ENCODE measurements around the gene GRM7. TPM values are rescaled to one million over a fixed set of nuclear protein-coding genes. Genes with fewer than 3 reads are reported as not detected.

The GRM7 gene
- total RNA-seq, 3 donors from 2014 or later: not detected

DNA sequence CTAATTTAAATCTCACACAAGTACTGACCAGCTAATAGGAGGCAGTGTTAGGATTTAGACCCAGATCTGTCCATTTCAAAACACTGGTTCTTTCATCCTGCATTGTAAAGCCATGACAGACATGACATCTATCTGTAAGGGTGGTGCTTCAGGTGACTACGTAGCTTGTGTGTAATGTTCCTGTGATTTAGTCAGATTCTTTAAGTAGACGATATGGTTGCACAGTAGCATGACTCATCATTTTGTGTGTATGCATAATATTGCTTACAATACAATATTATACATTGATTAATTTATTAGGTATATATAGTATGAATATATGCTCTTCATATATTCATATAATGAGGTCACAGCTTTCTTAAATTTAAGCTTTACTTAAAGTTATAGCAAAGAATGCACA lies 628.5 kb downstream of the GRM7 start:
- Mint-ChIP-seq H3K4me3 (no peak overlapping the region), H3K27me3 (ENCODE audit: low read depth) (no peaks in the 10 kb centered on the region), H3K4me1 (ENCODE audit: low read depth) (no peaks in the 10 kb centered on the region), H3K36me3 (ENCODE audit: insufficient read depth) (no peaks in the 10 kb centered on the region), H3K9me3 (peaks cover 14% of the 10 kb centered on the region)
- no peak for DNase-seq
- ATAC-seq: no peak

DNA sequence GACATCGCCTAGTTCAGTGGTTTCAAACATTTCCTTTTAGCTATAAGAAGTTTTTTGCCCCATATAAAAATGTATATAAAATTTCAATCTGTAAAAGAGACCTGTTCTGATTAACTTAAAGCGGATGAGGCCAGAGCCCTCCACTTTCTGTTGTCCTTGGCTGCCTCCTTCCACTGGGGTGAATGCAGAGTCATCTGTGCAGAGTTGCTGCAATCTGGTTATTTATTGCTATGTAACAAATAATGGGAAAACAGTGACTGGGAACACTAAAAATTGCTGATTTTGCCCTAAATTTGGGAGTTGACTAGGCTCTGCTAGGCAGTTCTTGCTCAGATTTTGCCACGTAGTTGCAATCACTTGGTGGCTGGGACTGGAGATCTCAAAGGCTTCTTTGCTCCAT lies 637.8 kb downstream of the GRM7 start:
- Mint-ChIP-seq H3K4me3 (no peak overlapping the region), H3K4me1 (ENCODE audit: low read depth) (no peaks in the 10 kb centered on the region), H3K27me3 (ENCODE audit: low read depth) (no peaks in the 10 kb centered on the region), H3K36me3 (ENCODE audit: insufficient read depth) (no peaks in the 10 kb centered on the region), H3K9me3 (peaks cover 13% of the 10 kb centered on the region)
- ATAC-seq (no peak), DNase-seq (no peak)

DNA sequence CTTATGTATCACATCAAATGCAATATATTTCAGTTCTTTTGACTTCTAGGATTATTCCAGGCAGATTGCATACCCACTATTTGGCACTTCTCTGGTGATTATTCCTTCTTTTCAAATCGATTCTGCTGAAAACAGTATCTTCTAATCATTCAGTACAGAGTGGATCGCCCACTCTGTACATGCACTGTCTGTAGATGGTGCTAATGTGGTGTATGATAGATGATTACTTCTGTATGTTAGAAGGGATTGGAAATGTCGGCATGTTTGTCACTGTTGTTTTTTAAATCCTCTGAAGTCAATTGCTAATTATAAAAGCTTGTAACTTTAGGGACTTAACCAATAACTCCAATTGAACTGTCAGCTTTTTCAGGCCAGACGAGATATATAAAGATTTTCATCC lies 642.5 kb downstream of the GRM7 start:
- H3K36me3 Mint-ChIP-seq (ENCODE audit: insufficient read depth): no peaks in the 10 kb centered on the region
- H3K4me3 Mint-ChIP-seq: no peak overlapping the region
- peaks cover 4% of the 10 kb centered on the region for H3K9me3 Mint-ChIP-seq
- ATAC-seq: no peak
- H3K27me3 Mint-ChIP-seq (ENCODE audit: low read depth): no peaks in the 10 kb centered on the region
- no peaks in the 10 kb centered on the region for H3K4me1 Mint-ChIP-seq (ENCODE audit: low read depth)
- no peak for DNase-seq

DNA sequence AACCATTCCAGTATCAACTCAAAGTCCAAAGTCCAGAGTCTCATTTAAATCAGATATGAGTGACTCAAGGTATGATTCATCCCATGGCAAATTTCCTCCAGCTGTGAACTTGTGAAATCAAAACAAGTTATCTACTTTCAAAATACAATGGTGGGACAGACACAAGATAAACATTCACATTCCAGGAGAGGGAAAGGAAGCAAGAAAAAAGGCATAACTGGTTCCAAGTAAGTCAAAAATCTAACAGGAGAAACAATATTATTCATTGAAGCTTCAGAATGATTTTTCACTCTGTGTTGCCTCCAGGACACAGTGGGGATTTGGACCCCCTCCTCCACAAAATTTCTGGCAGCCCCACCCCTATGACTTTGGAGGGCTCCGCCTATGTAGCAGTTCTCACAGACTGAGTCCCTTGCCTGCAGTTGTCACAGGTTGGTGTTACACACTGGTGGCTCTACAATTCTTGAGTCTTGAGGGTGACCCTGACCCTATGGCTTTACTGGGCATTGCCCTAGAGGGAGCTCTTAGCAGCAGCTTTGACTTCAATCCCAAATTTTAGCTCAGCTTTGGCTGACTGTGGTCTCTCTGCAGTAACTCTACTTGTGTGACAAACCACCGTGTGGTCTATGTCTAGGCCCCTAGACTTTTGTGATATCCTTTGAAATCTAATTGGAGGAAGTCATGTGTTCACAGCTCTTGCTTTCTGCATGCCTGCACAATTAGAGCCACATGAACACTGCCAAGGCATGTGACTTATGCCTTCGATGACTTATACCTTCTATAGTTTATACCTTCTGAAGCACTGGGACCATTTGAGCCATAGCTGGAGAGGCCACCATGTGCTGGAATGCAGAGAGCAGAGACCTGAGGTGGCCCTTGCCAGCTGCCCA lies 644.2 kb downstream of the GRM7 start:
- H3K27me3 Mint-ChIP-seq (ENCODE audit: low read depth): no peaks in the 10 kb centered on the region
- peaks cover 4% of the 10 kb centered on the region for H3K9me3 Mint-ChIP-seq
- no peak overlapping the region for H3K4me3 Mint-ChIP-seq
- DNase-seq: no peak
- ATAC-seq: no peak
- H3K36me3 Mint-ChIP-seq (ENCODE audit: insufficient read depth): no peaks in the 10 kb centered on the region
- H3K4me1 Mint-ChIP-seq (ENCODE audit: low read depth): no peaks in the 10 kb centered on the region

DNA sequence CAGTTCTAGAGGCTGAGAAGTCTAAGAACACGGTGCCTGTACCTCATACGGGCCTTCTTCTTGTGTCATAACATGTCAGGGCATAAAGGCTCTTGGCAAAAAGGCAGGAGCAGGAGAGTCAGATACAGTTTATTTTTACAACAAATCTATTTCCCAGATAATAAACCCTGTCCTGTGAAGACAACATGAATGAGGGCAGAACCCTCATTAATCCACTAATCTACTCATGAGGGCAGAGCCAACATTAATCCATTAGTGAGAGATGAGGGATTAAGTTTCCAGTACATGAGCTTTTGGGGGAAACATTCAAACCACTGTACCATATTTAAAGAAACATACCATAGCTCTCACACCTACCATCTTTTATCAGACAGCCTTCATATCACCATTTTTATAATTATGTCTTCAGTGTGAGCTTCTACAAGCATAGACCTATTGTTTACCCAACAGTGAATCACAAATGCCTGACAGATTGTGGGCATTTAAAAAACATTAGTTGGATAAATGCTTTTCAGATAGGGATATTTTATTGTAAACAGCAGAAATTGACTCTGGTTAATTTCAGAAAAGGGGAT lies 645.8 kb downstream of the GRM7 start:
- Mint-ChIP-seq H3K4me1 (ENCODE audit: low read depth) (no peaks in the 10 kb centered on the region), H3K36me3 (ENCODE audit: insufficient read depth) (no peaks in the 10 kb centered on the region), H3K9me3 (peaks cover 4% of the 10 kb centered on the region), H3K4me3 (no peak overlapping the region), H3K27me3 (ENCODE audit: low read depth) (no peaks in the 10 kb centered on the region)
- no peak for DNase-seq
- ATAC-seq: no peak

DNA sequence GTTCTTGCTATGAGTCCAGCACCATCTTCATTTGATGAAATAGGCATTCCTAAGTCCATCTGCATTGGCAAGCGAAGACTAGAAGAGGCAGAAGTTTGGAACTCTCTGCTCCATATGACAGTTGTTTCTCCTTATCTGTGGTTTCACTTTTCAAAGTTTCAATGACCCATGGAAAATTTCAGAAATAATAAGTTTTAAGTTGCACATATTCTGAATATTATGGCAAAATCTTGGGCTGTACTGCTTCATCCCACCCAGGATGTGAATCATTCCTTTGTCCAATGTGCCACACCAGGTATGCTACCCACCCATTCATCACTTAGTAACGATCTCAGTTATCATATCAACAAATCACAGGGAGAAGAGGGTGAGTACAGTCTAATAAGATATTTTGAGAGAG lies 647.9 kb downstream of the GRM7 start:
- no peaks in the 10 kb centered on the region for H3K4me1 Mint-ChIP-seq (ENCODE audit: low read depth)
- ATAC-seq (no peak), DNase-seq (no peak)
- H3K36me3 Mint-ChIP-seq (ENCODE audit: insufficient read depth): no peaks in the 10 kb centered on the region
- no peak overlapping the region for H3K4me3 Mint-ChIP-seq
- H3K9me3 Mint-ChIP-seq: peaks cover 4% of the 10 kb centered on the region
- H3K27me3 Mint-ChIP-seq (ENCODE audit: low read depth): no peaks in the 10 kb centered on the region

DNA sequence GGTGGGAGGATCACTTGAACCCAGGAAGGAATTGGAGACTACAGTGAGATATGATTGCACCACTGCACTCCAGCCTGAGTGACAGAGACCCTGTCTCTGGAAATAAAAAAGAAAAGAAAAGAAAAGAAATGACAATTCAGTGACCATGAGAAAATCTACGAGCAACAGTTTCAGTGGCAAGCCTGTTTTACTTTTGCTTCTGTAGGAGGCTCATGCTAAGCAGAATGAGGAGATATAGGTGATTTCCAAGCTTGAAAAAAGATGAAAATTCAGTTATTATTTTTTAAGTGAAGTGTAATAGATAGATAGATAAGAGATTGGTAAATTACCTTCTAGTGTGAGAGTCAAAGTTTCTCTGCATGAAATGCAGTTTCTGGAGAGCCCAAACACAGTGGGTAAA lies 651.1 kb downstream of the GRM7 start:
- no peak for DNase-seq
- Mint-ChIP-seq H3K36me3 (ENCODE audit: insufficient read depth) (no peaks in the 10 kb centered on the region), H3K4me3 (no peak overlapping the region), H3K4me1 (ENCODE audit: low read depth) (no peaks in the 10 kb centered on the region), H3K27me3 (ENCODE audit: low read depth) (no peaks in the 10 kb centered on the region), H3K9me3 (no peaks in the 10 kb centered on the region)
- ATAC-seq: no peak

DNA sequence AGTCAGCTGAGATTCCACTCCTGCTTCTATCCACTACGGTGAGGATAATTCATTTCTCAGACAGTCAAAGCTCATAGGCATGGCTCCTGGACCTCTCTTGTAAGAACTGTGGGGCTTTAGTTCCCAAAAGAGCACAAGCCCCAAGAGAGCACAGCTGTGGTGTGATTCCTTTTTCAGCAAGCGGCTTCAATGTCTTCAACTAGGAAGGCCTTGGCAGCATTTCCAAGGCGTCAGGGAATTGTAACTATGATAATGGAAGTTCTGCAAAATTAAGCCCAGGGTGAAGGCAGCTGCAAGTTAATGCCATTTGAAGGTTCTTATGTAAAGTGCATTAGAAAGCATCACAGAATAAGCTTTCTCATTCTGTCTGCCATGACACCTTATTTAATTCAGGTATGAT lies 657.1 kb downstream of the GRM7 start:
- Mint-ChIP-seq H3K9me3 (peaks cover 5% of the 10 kb centered on the region), H3K4me3 (no peak overlapping the region), H3K4me1 (ENCODE audit: low read depth) (no peaks in the 10 kb centered on the region), H3K36me3 (ENCODE audit: insufficient read depth) (no peaks in the 10 kb centered on the region), H3K27me3 (ENCODE audit: low read depth) (no peaks in the 10 kb centered on the region)
- DNase-seq (no peak), ATAC-seq (no peak)

DNA sequence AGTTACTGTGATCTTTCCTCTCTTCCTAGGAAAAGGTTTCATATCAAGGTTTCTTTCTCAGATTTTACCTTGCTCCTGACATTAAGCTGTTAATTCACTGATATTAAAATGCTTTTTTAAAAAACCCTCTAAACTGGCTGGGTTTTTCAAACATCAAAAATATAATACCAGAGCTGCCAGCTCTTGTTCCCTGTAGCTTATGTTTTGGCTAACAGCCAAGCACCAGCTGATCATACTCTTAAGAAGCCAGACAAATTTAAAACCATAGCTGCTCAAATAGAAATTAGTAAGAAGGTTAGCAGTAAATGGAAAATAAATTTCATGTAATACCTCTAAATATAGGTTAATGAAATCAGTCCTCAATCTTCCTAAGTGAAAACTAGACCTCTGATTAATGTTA lies 657.5 kb downstream of the GRM7 start:
- Mint-ChIP-seq H3K4me1 (ENCODE audit: low read depth) (no peaks in the 10 kb centered on the region), H3K36me3 (ENCODE audit: insufficient read depth) (no peaks in the 10 kb centered on the region), H3K4me3 (no peak overlapping the region), H3K9me3 (peaks cover 6% of the 10 kb centered on the region), H3K27me3 (ENCODE audit: low read depth) (no peaks in the 10 kb centered on the region)
- DNase-seq (no peak), ATAC-seq (no peak)

DNA sequence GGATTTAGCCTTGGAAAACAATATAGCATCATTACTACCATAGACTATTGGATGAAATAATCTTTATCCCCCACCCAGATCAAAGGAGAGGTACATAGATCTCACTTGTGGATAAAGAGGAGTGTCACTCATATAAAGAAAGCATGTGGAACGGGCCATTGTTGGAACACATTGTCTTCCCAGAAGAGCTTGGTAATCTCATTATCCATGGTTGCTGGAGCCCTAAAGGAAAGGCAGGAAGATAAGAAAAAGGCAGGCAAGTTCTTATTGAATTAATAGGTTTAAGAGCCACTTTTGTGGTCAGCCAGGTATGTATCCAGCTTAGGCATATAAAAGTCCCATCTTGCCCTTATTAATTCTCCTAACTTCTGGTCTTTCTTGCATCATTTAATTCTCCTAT lies 659.1 kb downstream of the GRM7 start:
- Mint-ChIP-seq H3K36me3 (ENCODE audit: insufficient read depth) (no peaks in the 10 kb centered on the region), H3K4me1 (ENCODE audit: low read depth) (no peaks in the 10 kb centered on the region), H3K4me3 (no peak overlapping the region), H3K9me3 (peaks cover 9% of the 10 kb centered on the region), H3K27me3 (ENCODE audit: low read depth) (no peaks in the 10 kb centered on the region)
- no peak for DNase-seq
- ATAC-seq: no peak

DNA sequence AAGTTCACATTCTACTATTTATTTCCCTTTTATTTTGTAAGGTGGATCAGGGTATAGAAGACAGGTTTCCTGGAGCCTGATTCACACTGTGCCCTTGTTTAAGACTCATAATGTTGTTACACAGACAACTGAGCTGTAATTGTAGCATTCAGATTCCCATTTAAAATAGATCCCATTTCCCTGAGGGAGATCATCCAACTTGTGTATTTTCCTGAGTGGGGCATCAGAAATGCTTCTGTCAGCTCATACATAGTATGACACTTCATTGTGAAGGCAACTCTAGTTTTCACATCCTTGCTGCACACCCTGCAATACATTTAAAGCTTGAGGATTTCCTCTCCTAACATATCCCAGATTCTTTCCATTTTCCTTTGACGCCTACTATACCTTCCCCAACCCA lies 659.7 kb downstream of the GRM7 start:
- ATAC-seq (no peak), DNase-seq (no peak)
- no peak overlapping the region for H3K4me3 Mint-ChIP-seq
- no peaks in the 10 kb centered on the region for H3K27me3 Mint-ChIP-seq (ENCODE audit: low read depth)
- peaks cover 10% of the 10 kb centered on the region for H3K9me3 Mint-ChIP-seq
- H3K36me3 Mint-ChIP-seq (ENCODE audit: insufficient read depth): no peaks in the 10 kb centered on the region
- H3K4me1 Mint-ChIP-seq (ENCODE audit: low read depth): no peaks in the 10 kb centered on the region

DNA sequence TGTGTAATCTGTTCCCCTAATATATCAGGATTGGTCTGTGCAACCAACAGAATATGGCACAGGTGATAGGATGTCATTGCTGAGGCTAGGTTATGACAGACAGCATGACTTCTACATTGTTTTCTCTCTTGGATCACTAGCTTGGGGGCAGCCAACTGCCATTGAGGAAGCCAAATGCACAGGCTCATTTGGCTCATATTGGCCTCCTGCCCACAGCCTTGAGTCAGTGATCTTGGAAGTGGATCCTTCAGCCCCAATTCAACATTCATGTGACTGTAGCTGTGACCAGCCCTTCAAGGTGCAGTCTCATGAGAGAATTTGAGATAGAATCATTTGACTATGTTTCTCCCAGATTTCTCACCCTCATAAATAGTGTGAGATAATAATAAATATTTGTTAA lies 675.6 kb downstream of the GRM7 start:
- Mint-ChIP-seq H3K9me3 (no peaks in the 10 kb centered on the region), H3K27me3 (ENCODE audit: low read depth) (no peaks in the 10 kb centered on the region), H3K4me3 (no peak overlapping the region), H3K4me1 (ENCODE audit: low read depth) (no peaks in the 10 kb centered on the region), H3K36me3 (ENCODE audit: insufficient read depth) (no peaks in the 10 kb centered on the region)
- DNase-seq: no peak
- no peak for ATAC-seq

DNA sequence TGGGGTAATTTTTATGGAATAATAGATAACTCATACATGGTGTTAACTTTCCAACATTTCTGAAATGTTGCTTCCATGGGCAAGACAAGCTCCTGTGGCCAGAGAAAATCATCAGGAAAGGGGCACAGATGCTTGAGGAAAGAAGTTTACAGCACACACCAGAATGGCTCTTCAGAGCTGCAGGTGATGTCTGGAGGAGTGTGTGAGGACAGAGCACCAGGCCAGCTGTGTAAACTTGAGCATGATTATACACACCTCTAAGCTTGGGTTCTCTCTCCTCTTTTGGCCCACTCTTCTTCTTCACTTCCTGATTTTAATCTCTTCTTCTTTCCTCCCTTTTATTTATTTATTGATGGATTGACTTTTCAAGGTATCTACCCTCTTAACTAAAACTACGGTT lies 676.0 kb downstream of the GRM7 start:
- Mint-ChIP-seq H3K4me1 (ENCODE audit: low read depth) (no peaks in the 10 kb centered on the region), H3K36me3 (ENCODE audit: insufficient read depth) (no peaks in the 10 kb centered on the region), H3K27me3 (ENCODE audit: low read depth) (no peaks in the 10 kb centered on the region), H3K9me3 (no peaks in the 10 kb centered on the region), H3K4me3 (no peak overlapping the region)
- DNase-seq (no peak), ATAC-seq (no peak)

DNA sequence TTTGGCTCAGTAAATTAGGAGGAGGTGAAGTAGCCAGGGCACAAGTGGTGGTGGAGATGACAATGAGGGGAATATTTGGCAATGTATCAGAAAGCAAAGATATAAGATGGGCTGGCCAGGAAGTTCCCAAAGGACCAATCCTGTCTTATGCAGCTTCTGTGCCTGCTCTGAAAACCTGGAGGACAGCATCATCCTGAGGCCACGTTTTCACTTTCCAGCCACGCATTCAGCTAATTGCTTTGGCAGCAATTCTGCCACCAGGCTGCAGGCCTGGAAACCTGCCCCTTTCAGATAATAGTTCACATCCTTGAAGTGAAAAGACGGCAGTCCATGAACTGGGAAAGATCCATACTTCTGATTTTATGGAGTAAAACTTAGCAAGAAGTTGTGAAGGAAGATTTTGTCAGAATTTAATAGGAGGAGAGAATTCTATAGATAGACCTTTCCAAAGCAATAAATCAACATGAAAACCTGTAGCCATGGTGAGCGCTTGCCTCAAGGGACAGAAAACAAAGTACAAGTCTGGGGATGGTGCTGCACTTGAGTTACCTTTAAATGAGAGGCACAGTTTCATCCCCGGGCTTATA lies 682.5 kb downstream of the GRM7 start:
- no peaks in the 10 kb centered on the region for H3K9me3 Mint-ChIP-seq
- no peaks in the 10 kb centered on the region for H3K4me1 Mint-ChIP-seq (ENCODE audit: low read depth)
- no peaks in the 10 kb centered on the region for H3K27me3 Mint-ChIP-seq (ENCODE audit: low read depth)
- DNase-seq (no peak), ATAC-seq (no peak)
- no peaks in the 10 kb centered on the region for H3K36me3 Mint-ChIP-seq (ENCODE audit: insufficient read depth)
- no peak overlapping the region for H3K4me3 Mint-ChIP-seq

DNA sequence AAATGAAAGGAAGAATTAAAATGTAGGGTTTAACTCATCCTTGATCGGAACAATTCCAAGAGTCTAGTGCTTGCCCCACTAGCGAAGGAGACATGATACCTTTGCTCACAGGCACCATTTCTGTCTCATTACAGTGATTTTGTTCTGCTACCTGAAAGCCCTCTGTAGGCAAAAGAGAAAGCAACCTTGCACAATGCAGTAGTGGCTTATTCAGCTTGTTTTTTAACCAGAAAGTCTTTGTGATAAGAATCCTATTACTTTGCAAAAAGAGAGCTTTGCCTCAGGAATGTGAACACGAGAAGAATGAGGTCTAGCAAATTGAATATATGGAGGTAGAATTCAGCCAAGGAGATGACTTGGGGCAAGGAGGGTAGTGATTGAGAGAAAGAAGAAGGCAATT lies 684.4 kb downstream of the GRM7 start:
- no peaks in the 10 kb centered on the region for H3K9me3 Mint-ChIP-seq
- H3K4me3 Mint-ChIP-seq: no peak overlapping the region
- no peaks in the 10 kb centered on the region for H3K27me3 Mint-ChIP-seq (ENCODE audit: low read depth)
- ATAC-seq (no peak), DNase-seq (no peak)
- no peaks in the 10 kb centered on the region for H3K36me3 Mint-ChIP-seq (ENCODE audit: insufficient read depth)
- H3K4me1 Mint-ChIP-seq (ENCODE audit: low read depth): no peaks in the 10 kb centered on the region

All from activated T-cell treated with anti-CD3 and anti-CD28 coated beads, Interleukin-2, amount 50 U/mL, for 4 hours (primary cell).